Activated CD4-positive, alpha-beta T cell treated with anti-CD3 and anti-CD28 coated beads, Interleukin-2, Interleukin-6, amounts not matched to agents 100 ng/mL and 50 ng/mL, durations not matched to agents 16 hours and 8 hours (primary cell): ENCODE data around the gene ADAMTS2.
"Not testable (repeated sequence)": the region's sequence is repeated elsewhere in the genome, so short reads cannot be mapped to it uniquely, and the experiment has no call there.

Source experiments
- DNase-seq: peaks from one replicate; pipeline ENCODE4 v3.0.0-alpha.2; 2020

The ADAMTS2 gene

DNA sequence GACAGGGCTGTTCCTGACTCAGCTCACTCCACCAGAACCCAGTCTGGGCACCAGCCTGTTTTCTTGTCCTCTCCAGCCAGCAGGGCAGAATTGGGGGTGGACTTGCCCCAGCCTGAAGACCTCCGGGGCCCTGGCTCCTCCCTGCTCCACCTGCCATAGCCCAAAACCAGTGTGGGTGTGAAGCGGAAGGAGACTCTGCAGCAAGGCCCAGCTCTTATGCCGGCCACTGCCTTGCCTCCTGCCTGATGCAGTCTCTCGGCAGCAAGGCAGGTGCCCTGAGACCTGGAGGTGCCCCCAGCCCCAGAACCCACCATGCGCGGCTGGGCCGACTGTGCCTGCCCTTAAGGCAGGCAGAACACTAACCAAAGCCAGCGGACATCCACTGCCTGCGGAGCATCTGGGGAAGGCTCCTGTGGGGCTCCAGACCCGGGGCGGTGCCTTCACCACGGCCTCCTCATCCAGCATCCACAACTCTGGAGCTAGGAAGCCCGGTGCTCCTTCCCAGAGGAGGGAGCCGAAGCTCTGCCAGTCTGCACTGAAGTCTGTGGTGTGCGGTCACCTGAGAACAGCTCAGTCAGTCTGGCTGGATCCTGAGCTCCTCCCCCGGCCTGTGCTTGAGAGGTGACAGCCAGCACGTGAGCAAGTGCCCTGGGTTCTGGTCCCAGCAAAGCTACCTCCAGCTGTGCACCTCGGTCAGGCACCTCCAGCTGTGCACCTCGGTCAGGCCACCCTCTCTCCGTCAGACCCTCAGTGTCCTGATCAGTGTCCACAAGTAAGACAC lies 116.7 kb downstream of the ADAMTS2 start:
- no peak for DNase-seq

DNA sequence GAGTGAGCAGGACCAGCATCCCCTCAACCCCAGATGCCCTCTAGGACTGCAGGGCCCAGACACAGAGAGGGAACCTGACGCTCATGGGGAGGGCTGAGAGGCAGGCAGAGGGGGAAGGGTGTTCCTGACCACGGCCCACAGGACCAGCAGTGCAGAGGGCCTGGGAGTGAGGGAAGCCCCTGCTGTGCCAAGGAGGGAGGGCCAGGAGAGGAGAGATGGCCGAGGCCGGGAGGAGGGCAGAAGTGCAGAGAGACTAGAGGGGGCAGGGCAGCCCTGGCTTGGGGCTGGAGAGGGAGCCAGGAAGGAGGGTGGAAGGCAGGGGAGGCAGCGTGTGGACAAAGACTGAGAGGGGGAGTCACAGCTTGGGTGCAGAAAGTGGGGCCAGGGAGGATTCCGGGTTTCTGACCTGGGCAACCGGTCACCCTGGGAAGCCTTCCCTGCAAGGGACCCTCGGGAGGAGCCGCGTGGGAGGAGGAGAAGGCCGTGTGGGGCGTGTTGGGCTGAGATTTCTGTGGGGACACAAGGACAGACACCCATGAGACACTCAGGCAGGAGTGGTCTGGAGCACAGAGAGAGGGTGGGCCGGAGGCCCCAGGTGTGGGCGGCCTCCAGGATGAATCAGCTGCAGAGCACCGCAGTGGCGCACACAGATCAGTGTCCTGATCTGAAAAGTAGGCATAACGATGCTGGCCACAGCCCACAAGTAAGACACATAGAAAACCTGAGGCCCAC lies 117.5 kb downstream of the ADAMTS2 start:
- no peak for DNase-seq

DNA sequence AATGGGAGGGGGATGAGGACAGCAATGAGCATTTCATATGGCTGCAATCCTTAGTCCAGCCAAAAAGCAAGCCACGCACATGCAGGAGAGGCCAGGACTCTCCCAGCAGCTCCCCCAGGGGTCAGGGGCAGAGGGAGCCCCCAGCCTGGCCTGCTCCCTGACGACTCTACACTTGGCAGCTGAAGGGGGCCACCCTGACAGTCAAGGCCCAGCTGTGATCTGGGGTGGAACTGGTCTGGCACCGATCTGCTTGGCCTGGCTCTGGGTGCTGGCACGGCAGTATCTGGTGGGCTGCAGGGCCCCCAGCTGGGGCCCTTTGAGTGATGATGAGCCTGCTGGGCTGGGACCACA lies 118.1 kb downstream of the ADAMTS2 start:
- no peak for DNase-seq

DNA sequence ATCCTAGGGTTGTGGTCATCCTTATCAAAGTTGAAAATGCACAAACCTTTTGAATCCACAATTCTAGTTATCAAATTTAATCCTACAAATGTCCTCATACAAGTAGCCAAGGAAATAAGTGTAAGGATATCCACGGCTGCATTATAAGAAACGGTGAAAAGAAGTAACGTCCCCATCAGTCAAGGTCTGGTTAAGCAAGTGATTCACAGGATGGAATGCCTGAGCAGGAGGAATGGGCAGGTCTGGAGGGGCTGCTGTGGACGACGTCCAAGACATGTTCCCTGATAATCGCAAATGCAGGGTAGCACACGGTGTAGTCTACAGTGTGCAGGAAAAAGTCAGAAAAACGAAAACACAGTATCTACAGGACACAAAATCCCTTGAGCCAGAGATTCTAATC lies 118.6 kb downstream of the ADAMTS2 start:
- no peak for DNase-seq

DNA sequence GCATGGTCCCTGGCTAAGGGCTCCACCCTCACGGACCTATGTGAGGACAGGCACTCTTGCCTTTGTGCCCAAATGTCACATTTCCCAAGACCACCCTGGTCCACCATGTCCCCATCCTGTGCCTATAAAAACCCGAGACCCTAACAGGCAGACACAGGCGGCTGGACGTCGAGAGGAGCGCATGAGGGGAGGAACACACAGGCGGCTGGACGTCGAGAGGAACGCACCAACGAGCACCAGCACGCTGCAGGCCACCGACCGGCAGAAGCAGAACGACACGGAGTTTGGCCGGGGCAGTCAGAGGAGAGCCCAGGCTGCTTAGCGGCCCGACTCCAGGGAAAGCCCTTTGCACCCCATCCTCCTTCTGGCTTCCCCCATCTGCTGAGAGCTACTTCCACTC lies 119.9 kb downstream of the ADAMTS2 start:
- DNase-seq = no peak

DNA sequence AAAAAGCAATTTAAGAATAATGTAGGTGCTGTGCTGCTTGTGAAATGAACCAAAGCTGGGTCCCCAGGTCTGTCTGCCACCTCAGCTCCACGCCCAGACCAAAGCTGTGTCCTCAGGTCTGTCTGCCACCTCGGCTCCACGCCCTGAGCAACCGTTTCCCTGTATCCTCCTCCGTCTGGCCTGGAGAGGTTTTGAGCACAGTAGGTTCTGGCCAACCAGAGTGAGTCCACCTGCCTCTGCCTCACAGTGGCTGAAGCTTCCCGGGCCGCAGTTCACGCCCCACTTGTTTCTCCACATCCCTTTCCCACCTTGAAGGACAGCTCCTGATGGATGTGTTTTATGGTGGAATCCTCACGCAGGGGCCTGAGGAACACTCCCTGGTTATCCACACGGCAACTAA lies 120.5 kb downstream of the ADAMTS2 start:
- no peak for DNase-seq

DNA sequence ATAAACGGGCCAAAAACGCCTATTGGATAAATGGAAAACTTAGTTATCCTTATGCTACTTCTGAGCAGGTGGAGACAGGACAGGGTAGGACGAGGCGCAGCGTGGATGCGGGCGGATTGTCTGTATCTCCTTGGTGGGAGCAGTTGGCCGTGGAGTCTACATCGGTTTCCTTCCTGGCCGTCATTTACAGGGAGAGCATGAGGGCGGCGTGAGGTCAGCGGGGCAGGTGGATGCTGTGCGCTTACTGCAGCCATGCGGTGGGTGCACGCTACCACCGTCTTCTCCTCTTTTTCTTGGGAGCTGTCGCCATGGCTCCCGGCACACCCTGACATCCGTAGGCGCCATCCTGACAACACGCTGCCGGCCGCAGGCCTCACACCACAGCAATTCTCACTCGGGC lies 121.3 kb downstream of the ADAMTS2 start:
- DNase-seq = no peak

DNA sequence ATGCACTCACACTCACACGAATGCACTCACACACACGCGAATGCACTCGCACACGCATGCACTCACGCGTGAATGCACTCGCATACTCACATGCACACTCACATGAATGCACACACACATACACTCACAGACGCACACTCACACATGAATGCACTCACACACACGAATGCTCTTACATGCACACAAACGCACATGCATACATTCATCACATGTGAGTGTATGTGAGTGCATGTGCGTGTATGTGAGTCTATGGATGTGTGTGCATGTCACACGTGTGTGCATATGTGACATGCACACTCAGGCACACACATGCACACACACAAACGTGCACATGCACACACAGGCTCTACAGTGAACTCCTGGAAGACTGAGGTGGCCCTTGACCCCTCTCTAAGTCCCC lies 121.7 kb downstream of the ADAMTS2 start:
- DNase-seq = no peak

DNA sequence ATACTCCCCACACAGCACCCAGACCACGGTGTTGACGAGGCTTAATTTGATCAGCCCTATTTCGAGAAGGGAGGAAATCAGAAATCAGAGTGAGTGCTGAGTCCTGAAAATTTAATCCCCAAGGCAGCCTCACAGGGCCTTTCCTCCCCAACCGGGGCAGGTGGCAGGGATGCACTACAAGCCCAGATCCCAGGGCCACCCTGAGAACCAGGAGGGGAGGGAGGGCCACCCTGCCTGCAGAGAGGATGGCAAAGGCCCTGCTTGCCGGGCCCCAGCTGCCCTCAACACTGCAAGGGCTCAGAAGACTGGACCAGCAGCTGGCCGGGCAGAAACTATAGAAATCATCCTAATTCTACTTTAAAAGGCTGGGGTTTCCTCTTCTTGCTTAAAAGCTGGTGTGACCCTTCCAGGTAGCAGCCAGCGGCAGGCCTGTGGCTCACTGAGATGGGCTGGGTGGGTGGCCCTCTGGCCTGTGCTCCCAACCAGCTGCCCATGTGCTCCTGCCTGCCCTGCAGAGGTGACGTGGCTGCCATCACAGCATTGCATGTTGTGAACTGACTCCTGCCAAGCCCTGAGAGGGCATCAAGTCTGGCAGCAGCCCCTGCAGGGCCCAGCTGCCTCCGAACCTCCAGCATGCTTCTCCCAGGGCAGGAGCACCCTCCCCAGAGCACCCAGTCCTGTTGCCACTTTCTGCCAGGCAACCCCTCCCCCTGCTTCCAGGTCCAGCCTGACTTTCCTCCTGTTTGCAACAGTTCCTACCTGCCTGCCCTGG lies 122.8 kb downstream of the ADAMTS2 start:
- no peak for DNase-seq

DNA sequence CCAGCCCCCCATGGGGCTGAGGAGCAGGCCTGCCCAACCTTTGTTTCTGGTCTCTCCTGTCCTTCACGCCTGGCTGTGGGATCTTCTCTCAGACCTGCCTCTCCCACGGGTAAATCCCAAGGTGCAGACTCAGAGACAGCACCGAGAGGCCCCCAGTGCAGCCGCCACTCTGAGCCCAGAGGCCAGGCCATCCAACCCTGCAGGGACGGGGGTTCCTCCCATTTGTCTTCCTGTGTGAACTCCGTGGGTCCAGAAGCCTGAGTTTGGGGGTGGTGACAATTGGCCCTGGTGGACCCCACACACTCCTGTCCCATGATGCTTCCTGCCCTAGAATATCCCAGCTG lies 123.4 kb downstream of the ADAMTS2 start:
- no peak for DNase-seq

DNA sequence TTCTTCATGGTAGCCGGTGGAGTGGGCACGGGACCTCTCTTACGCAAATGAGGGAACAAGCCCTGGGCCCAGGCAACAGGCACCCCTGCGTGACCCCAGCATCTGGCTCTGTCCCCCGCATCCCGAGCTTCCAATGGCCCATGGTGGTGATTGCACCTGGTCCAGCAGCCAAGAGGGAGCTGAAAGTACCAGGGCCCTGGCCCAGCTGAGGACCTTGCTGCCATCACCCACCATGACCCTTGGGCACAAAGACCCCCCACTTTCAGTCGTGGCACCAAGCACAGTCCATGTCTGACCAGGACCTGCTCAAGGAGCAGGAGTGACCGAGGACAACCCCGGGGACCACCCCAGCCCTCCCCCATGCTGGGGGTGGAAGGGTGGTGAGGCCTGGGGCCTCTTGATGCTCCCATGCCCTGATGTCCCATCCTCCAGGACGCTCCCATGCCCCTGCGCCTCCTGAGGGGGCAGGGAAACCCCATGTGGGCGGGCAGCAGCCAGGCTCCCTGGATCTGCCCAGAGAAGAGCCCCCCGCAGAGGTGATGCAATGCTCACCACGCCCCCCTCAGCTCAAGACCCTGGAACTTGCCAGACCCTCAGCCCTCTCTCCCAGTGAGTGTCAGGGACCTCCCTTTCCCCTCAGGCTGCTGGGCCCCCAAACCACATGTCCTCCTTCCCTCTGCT lies 123.9 kb downstream of the ADAMTS2 start:
- no peak for DNase-seq

DNA sequence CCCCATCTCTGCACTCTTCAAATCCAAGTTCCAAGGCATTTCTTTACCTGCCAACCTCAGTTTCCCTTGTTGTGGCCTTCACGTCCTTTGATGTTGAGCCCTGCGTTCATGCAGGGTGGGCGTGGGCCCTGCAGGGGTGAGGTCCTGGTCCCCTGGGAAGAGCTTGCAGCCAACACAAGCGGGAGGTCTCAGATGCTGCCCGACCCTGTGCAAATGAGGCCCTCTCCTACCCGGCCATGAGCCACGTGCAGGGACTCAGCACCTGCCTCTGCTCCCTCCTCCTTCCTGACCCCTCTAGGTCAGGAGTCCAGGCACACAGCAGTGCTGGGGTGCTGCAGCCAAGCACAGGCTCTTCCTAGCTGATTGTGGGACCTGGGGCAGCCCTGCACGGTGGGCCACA lies 124.5 kb downstream of the ADAMTS2 start:
- DNase-seq = no peak

DNA sequence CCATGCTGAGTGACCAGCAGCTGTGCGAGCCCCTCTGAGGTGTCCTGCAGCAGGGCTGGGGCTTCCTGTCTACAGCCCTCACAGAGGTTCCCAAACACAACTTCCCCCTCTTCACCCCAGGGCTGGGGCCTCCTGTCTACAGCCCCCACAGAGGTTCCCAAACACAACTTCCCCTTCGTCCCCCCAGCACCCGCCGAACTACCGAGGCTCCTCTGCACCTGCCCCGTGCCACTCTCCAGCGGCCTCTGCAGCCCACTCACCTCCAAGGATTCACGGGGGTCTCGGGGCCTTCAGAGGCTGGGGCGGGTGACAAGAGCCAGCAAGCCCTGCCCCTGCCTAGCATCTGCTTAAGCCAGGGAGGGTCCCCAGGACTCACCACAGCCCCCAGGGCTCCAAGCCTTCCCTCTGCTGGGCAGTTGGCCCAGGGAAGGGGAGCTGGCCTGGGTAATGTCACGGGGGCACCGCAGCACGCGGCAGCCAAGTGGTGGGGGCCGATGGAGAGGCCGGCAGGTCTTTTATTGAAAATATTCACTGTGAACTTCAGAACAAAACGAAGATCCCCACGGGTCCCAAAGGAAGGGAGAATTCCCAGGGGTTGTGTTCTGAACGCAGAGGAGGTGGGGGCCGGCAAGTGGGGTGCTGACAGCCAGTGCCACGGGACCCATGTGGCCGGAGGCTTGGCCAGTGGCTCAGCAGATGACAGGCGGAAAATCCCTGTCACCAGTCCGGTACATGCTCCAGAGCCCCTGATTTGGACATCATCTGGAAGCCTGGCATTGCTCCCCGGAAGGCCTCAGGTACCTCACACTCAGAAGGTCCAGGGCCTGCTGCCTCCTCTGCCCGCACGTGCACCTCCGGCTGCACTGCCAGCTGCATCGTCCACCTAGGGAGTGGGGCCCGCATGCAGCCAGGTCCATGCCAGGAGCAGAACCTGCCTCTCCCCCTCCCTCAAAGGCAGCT lies 125.3 kb downstream of the ADAMTS2 start:
- DNase-seq = no peak

DNA sequence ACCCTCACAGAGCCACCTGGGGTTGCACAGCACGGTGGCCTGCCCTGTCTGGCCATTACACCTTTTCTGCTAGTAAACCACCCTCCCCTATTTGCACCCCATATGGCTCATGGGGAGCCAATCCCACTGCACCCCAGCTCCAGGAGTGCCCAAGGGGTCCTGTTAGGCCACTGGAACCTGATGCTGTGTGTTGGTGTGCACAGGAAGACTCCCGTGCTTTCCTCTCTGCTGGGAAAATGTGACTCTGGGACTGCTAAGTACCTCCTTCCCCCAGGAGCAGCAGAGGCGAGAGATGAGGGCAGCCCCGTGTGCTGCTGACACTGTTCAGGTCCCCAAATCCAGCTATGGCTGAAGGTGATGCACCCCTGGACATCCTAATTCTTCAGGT lies 126.3 kb downstream of the ADAMTS2 start:
- DNase-seq = no peak

DNA sequence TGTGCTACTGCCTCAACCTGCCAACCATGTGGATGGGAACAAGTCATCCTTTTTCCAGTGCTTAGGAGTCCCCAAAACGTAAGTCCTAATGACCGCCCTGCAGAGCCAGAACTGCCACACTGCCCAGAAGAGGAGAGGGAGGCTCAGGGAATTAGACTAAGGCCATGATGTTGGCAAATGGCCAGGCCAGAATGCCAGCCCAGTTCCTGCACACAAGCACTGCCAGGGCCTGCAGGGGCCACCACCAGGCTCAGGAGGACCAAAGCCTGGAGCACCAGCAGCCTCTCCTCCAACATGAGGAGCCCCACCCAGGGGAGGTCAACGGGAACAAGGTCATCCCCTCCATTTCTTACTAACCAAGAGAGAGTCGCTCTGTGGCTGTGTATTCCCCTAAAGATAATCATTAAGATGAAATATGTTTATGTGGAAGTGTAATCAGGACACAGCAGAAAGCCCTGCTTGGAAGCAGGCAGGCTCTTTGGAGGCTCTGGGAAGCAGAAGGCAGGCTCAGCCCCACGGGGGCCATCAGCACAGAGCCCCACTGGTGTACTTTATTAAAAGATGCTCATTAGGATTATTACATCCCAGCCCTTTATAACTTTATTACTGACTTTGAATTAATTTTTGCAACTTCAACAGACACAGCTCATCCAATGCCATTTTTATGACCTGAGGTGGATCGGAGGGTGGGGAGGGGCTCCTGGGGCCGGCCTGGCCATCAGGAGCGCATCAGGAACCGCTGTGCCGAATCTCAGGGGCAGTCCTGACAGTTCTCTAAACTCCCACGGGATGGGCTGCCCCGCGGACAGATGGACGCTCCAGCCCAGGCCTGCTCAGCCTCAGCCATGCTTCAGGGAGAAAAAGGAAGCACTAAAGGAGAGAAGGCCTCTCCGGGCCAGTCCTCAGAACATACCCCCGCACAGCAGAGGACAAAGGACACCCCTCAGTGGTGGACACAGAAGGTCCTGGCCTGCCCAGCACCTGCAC lies 127.0 kb downstream of the ADAMTS2 start:
- DNase-seq = no peak

DNA sequence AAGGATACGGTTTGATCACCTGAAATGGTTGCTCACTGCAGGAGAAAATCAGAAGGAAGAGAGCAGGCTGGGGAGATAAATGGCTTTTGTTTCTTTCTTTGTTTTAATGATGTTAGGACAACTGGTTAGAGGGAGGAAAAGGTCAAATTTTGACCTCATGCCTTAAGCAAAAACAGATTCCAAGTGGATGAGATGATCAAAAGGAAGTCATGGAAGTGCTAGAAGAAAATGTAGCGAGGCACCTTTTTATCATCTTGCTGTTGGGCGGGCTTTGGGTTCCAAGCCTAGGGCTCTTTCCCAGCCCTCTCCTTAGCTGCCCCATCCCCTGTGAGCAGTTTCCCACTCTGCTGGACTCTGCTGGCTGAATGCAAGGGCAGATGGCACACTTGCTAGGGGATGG lies 127.9 kb downstream of the ADAMTS2 start:
- no peak for DNase-seq

DNA sequence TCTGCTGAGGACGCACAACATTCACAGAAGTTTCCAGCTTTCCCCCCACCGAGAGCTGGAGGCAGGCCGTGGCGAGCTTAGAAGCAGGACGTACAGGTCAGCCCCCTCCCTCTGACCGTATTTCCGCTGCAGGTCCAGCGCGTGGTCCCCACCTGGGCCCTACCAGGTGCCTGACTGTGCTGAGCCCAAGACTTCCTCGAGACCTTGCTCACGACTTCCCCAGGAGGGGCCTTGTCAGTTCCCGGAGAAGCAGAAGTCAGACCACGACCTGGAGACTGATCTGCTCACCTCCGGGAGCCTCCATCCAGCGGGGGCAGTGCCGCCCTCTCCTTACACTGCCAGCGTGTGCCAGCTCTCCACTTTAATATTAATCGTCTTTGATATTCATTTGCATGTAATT lies 128.9 kb downstream of the ADAMTS2 start:
- not testable (repeated sequence) for DNase-seq

DNA sequence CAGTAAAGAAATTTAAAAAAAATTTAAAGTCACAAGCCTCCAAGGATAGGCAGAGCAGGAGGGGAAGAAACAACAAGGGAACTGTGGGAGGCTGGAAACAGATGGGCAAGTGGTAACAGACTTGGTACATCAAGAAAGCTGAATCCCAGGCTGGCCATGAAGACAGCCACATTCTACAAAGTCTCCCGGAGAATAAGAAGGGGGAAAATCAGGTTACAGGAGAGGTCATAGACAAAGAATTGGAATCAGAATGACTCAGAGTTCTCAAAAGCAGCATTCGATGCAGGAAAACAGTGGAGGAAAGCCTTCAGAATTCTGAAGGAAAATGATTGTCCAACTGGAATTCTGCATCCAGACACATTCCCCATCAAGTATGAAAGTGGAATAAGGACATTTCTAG lies 129.7 kb downstream of the ADAMTS2 start:
- no peak for DNase-seq

DNA sequence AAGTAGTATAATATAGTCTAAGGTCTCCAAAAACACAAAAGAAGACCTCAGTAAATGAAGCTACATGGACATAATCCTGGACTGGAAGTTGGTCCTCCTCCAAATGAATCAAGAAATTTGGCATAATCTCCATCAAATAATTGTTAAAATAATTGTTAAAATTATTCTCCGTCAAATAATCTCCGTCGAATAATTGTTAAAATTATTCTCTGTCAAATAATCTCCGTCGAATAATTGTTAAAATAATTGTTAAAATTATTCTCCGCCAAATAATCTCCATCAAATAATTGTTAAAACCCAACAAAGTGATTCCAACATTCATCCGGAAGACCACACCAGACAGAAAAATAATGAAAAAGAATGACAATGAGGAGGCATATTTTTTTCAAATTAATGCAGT lies 130.6 kb downstream of the ADAMTS2 start:
- no peak for DNase-seq

DNA sequence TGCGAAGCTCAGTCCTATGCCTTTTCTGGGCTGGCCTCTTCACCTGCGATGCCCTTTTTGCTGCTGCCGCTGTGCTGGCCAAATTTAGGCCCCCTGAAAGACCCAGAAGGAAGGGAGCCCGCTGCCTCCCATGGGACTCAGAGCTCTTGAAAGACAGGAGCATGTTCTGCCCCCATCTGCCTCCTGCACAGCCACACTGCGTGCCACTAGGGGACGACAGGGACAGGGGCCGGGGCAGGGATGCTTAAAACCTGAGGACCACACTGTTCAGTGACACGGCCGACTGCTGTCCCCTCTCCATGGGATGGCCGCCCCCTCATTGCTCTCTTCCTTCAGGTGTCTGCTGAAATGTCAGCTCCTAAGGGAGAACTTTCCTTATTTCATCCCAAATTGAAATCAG lies 132.4 kb downstream of the ADAMTS2 start:
- DNase-seq = no peak

DNA sequence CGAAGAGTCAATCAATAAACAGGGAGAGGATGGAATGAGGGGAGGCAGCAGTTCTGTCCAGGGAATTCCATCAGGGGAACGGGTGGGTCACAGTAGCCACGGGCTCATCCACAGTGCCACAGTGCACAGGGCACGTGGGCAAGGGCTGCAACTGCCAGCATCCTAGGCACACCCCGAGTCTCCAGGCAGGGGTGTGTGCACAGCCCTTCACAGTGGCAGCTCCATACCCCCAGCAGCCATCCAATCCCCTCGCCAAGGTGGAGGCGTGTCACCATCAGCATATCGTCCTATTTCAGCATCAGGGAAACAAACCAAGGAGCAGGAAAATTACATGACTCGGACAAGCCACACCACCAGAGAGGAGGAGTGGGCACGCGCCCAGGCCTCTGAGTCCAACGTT lies 133.6 kb downstream of the ADAMTS2 start:
- no peak for DNase-seq
